ENCODE data around the gene PLEKHG7.

DNA sequence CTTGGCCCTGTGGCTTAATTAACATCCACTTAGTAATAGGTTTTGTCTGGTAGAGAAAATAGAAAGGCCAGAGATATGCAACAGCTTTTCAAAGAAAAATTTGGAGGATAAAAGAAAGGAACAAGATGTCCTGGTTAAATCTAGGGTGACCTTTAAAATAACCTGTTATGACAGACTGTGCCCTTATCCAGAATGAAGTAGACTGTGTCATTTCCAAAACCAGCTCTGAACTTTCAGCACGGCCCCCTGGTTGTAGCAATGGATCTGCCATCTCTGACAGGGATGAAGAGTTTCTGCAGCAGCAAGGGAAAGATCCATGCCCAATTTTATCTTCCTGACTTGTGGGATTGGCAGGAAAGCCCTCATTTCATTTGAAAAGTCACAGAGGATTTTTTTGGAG lies 5.1 kb downstream of the PLEKHG7 start:
- TF ChIP-seq, protein P1, sequence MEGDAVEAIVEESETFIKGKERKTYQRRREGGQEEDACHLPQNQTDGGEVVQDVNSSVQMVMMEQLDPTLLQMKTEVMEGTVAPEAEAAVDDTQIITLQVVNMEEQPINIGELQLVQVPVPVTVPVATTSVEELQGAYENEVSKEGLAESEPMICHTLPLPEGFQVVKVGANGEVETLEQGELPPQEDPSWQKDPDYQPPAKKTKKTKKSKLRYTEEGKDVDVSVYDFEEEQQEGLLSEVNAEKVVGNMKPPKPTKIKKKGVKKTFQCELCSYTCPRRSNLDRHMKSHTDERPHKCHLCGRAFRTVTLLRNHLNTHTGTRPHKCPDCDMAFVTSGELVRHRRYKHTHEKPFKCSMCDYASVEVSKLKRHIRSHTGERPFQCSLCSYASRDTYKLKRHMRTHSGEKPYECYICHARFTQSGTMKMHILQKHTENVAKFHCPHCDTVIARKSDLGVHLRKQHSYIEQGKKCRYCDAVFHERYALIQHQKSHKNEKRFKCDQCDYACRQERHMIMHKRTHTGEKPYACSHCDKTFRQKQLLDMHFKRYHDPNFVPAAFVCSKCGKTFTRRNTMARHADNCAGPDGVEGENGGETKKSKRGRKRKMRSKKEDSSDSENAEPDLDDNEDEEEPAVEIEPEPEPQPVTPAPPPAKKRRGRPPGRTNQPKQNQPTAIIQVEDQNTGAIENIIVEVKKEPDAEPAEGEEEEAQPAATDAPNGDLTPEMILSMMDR (IDR thresholded peaks at IDR 0.05), result no peak
- no peak for TF ChIP-seq EZH2 (IDR thresholded peaks at IDR 0.05; ENCODE audit: borderline replicate concordance, insufficient read depth, low read depth, low read length, poor library complexity, severe bottlenecking)

Measured in B cell (primary cell).